DOHH2 (cell line): ENCODE data around the gene EPHA2.

Experiments used
- H3F3A ChIP-seq: fragments of 200-600 bp; sonication (generic), shearing (Covaris generic); 2 replicates; pipeline ENCODE4 v1.6.0; 2016; ENCODE audit warnings: antibody characterized with exemption, mild to moderate bottlenecking; ENCODE audit not compliant: control insufficient read depth, insufficient read depth
- H3K27ac ChIP-seq: fragments of 200-600 bp; sonication (generic); 2 replicates; pipeline ENCODE4 v1.5.1; 2014; ENCODE audit warnings: low read depth, mild to moderate bottlenecking, low read length, moderate library complexity
- H3K27me3 ChIP-seq: fragments of 200-600 bp; sonication (generic); 2 replicates; pipeline ENCODE4 v1.6.1; 2014; ENCODE audit warnings: mild to moderate bottlenecking, low read length, mixed read lengths; ENCODE audit not compliant: control insufficient read depth
- H3K36me3 ChIP-seq: fragments of 200-600 bp; sonication (generic); 2 replicates; pipeline ENCODE4 v1.6.1; 2014; ENCODE audit warnings: mild to moderate bottlenecking, low read length, moderate library complexity, mixed read lengths; ENCODE audit not compliant: control insufficient read depth
- H3K4me1 ChIP-seq: fragments of 200-600 bp; sonication (generic); 2 replicates; pipeline ENCODE4 v1.6.1; 2014; ENCODE audit warnings: mild to moderate bottlenecking, low read length, mixed read lengths; ENCODE audit not compliant: control insufficient read depth
- H3K4me2 ChIP-seq: fragments of 200-600 bp; sonication (generic); 2 replicates; pipeline ENCODE4 v1.6.0; 2014; ENCODE audit warnings: mild to moderate bottlenecking, low read length, moderate library complexity
- H3K4me3 ChIP-seq: fragments of 200-600 bp; sonication (generic); 2 replicates; pipeline ENCODE4 v1.5.1; 2014; ENCODE audit warnings: mild to moderate bottlenecking, low read length, mixed read lengths
- H3K79me2 ChIP-seq: fragments of 200-600 bp; sonication (generic); 2 replicates; pipeline ENCODE4 v1.6.1; 2014; ENCODE audit warnings: mild to moderate bottlenecking, low read length, mixed read lengths; ENCODE audit not compliant: control insufficient read depth
- H3K9me2 ChIP-seq: fragments of 200-600 bp; sonication (generic); replicated peaks from 2 replicates; pipeline ENCODE4 v1.6.1; 2014; ENCODE audit warnings: mild to moderate bottlenecking, low read length, mixed read lengths; ENCODE audit not compliant: control insufficient read depth
- H3K9me3 ChIP-seq: fragments of 200-600 bp; sonication (generic); 2 replicates; pipeline ENCODE4 v1.6.1; 2014; ENCODE audit warnings: antibody characterized with exemption, low read length, mixed read lengths; ENCODE audit not compliant: control insufficient read depth, insufficient read depth
- H4K20me1 ChIP-seq: fragments of 200-600 bp; sonication (generic); 2 replicates; pipeline ENCODE4 v1.6.0; 2014; ENCODE audit warnings: low read depth, mild to moderate bottlenecking, antibody characterized with exemption, low read length, moderate library complexity; ENCODE audit not compliant: control insufficient read depth, insufficient read depth
- EZH2phosphoT487 ChIP-seq: fragments of 200-600 bp; sonication (generic); IDR thresholded peaks from 2 replicates; pipeline ENCODE4 v1.6.1; 2017; ENCODE audit warnings: borderline replicate concordance, mild to moderate bottlenecking, antibody characterized with exemption, low read length, moderate library complexity, mixed read lengths
- TF ChIP-seq, protein P1 (sequence below): fragments of 200-600 bp; sonication (generic); IDR thresholded peaks from one replicate; pipeline ENCODE4 v1.5.1; 2014; ENCODE audit warnings: antibody characterized with exemption, mild to moderate bottlenecking, low read depth, low read length; ENCODE audit not compliant: poor library complexity, severe bottlenecking

Gene EPHA2

DNA sequence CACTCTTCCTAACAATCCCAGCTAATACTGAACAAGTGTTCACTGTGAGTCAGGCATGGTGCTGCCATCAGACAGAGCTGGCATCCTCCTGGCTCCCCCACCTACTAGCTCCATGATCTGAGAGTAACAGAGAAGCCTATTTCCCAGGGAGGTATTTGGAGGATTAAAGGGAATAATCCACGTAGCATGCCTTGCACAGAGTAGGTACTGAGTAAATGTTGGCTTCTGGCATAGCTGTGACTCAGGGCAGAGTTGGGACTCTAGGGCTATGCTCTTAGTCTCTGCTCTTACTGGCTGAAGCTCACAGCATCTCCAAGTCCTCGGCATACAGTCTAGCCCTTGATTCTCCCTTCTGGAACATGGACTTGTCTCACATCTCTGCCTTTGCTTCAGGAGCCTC lies 48.3 kb upstream of the EPHA2 start:
- H3K36me3 ChIP-seq: no peaks in the 10 kb centered on the region
- H3K4me1 ChIP-seq: peaks cover 11% of the 10 kb centered on the region
- no peaks in the 10 kb centered on the region for H4K20me1 ChIP-seq
- no peak overlapping the region for H3K4me3 ChIP-seq
- no peak overlapping the region for H3K27ac ChIP-seq
- H3F3A ChIP-seq: no peaks in the 10 kb centered on the region
- no peak overlapping the region for H3K4me2 ChIP-seq
- no peaks in the 10 kb centered on the region for H3K79me2 ChIP-seq
- H3K9me3 ChIP-seq: no peaks in the 10 kb centered on the region
- TF ChIP-seq, protein P1, sequence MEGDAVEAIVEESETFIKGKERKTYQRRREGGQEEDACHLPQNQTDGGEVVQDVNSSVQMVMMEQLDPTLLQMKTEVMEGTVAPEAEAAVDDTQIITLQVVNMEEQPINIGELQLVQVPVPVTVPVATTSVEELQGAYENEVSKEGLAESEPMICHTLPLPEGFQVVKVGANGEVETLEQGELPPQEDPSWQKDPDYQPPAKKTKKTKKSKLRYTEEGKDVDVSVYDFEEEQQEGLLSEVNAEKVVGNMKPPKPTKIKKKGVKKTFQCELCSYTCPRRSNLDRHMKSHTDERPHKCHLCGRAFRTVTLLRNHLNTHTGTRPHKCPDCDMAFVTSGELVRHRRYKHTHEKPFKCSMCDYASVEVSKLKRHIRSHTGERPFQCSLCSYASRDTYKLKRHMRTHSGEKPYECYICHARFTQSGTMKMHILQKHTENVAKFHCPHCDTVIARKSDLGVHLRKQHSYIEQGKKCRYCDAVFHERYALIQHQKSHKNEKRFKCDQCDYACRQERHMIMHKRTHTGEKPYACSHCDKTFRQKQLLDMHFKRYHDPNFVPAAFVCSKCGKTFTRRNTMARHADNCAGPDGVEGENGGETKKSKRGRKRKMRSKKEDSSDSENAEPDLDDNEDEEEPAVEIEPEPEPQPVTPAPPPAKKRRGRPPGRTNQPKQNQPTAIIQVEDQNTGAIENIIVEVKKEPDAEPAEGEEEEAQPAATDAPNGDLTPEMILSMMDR: no peak
- TF ChIP-seq EZH2phosphoT487: no peak
- H3K9me2 ChIP-seq: no peaks in the 10 kb centered on the region
- no peaks in the 10 kb centered on the region for H3K27me3 ChIP-seq

DNA sequence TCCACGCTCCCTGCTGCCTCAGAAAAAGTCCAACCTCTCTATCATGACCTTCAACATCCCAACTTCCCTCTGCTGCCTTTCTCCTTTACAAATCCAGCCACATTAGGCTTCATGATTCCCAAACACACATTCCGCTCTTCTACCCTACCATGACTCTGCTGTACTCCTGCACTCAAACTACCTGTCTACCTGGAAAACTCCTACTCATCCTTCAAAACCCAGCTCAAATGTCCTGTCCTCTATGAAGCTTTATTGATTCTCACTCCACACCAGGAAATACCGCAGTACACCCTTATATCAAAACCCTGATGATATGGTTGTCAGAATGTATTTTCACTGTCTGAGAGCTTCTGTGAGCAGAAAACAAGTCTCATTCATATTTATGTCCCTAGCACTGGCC lies 47.7 kb upstream of the EPHA2 start:
- Histone ChIP-seq H3K9me2 (no peaks in the 10 kb centered on the region), H3K4me1 (peaks cover 11% of the 10 kb centered on the region), H3K36me3 (no peaks in the 10 kb centered on the region), H3K79me2 (no peaks in the 10 kb centered on the region), H3K27ac (no peak overlapping the region), H3K9me3 (no peaks in the 10 kb centered on the region), H4K20me1 (no peaks in the 10 kb centered on the region), H3K4me3 (no peak overlapping the region), H3K4me2 (no peak overlapping the region), H3K27me3 (no peaks in the 10 kb centered on the region), H3F3A (no peaks in the 10 kb centered on the region)
- TF ChIP-seq EZH2phosphoT487: no peak
- TF ChIP-seq, protein P1: no peak

DNA sequence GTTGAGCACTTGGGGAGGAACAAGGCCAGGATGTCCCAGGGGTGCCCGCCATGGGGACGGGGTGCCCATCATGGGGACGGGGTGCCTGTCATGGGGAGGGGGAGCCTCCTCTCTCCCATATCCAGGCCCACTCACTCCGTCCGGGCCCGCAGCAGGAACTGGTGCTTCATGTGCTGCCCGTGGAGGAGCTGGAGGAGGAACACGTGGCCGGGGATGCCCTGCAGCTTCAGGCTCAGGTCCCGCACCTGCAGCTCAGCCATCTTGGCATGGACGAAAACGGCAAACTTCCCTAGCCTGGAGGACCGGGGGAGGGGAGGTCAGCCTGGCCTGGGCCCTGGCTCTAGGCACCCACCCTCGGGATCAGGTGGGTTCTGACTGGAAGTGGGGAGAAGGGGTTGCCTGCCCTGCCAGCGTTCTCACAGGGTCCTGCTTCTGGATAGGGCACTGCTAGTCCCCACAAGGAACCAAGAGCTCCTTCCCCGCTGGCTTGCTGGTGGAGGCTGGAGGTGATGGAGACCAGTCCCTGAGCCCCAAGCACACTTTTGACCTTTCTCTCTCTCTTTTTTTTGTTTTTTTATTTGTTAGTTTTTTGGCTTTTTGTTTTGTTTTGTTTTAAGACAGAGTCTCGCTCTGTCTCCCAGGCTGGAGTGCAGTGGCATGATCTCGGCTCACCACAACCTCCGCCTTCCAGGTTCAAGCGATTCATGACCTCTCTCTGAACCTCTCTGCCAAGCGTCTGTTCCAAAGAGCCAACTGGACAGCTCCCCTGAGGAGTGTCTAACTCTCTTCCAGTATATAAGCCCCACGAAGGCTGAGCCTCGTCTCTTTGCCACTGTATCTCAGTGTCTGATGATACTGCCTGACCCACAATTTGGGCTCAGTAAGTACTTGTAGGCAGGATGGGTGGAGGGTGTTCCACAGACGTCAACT lies 46.7 kb upstream of the EPHA2 start:
- Histone ChIP-seq H3K9me3 (no peaks in the 10 kb centered on the region), H3K36me3 (no peaks in the 10 kb centered on the region), H3K4me3 (no peak overlapping the region), H3F3A (no peaks in the 10 kb centered on the region), H3K79me2 (no peaks in the 10 kb centered on the region), H4K20me1 (no peaks in the 10 kb centered on the region), H3K27me3 (no peaks in the 10 kb centered on the region), H3K27ac (no peak overlapping the region), H3K9me2 (no peaks in the 10 kb centered on the region), H3K4me1 (peaks cover 11% of the 10 kb centered on the region), H3K4me2 (no peak overlapping the region)
- TF ChIP-seq, protein P1: no peak
- no peak for TF ChIP-seq EZH2phosphoT487
